ENCODE results near the gene TMED6.
"Not testable (repeated sequence)": the region's sequence is repeated elsewhere in the genome, so short reads cannot be mapped to it uniquely, and the experiment has no call there.

Gene TMED6

GRCh38 chr16:69367980-69368379 lies 16.4 kb upstream of the TMED6 start:
- no peak for DNase-seq (ENCODE audit: extremely low spot score)
- no peak for TF ChIP-seq TARDBP (IDR thresholded peaks at IDR 0.05)
- TF ChIP-seq ARNT (IDR thresholded peaks at IDR 0.05), result no peak
- TF ChIP-seq HDGF (IDR thresholded peaks at IDR 0.05; ENCODE audit: borderline replicate concordance), result no peak
- no peak for TF ChIP-seq ELF4 (IDR thresholded peaks at IDR 0.05)
- TF ChIP-seq BHLHE40 (IDR thresholded peaks at IDR 0.05; ENCODE audit: borderline replicate concordance), result no peak
- TF ChIP-seq FOXA1 (IDR thresholded peaks at IDR 0.05), result no peak
- no peak for TF ChIP-seq FOXM1 (IDR thresholded peaks at IDR 0.05; ENCODE audit: borderline replicate concordance)
- TF ChIP-seq NFRKB (IDR thresholded peaks at IDR 0.05), result no peak
- no peak for TF ChIP-seq SP1 (IDR thresholded peaks at IDR 0.05)
- TF ChIP-seq PKNOX1 (IDR thresholded peaks at IDR 0.05), result no peak
- no peak for TF ChIP-seq ZNF384 (IDR thresholded peaks at IDR 0.05)
- TF ChIP-seq FOXK2 (IDR thresholded peaks at IDR 0.05), result no peak
- POLR2A ChIA-PET, result no interaction called here
- CTCF ChIA-PET, result no interaction called here

GRCh38 chr16:69366431-69366830 lies 14.8 kb upstream of the TMED6 start:
- TF ChIP-seq FOXA1 (IDR thresholded peaks at IDR 0.05), result no peak
- TF ChIP-seq FOXK2 (IDR thresholded peaks at IDR 0.05), result no peak
- TF ChIP-seq NFRKB (IDR thresholded peaks at IDR 0.05), result no peak
- no peak for TF ChIP-seq SP1 (IDR thresholded peaks at IDR 0.05)
- no peak for TF ChIP-seq BHLHE40 (IDR thresholded peaks at IDR 0.05; ENCODE audit: borderline replicate concordance)
- TF ChIP-seq L3MBTL2 (conservative IDR thresholded peaks at IDR 0.05), result no peak
- TF ChIP-seq CTBP1 (IDR thresholded peaks at IDR 0.05; ENCODE audit: borderline replicate concordance), result no peak
- no peak for TF ChIP-seq PKNOX1 (IDR thresholded peaks at IDR 0.05)
- no peak for TF ChIP-seq FOXM1 (IDR thresholded peaks at IDR 0.05; ENCODE audit: borderline replicate concordance)
- ChIA-PET POLR2A (no interaction called here), CTCF (interaction anchor here (0.7 kb wide), 1 partner anchor 9 kb away, joined by 3 read pairs; no protein-coding TSS in a partner anchor)
- DNase-seq (ENCODE audit: extremely low spot score), result no peak

GRCh38 chr16:69365901-69366300 lies 14.3 kb upstream of the TMED6 start:
- TF ChIP-seq HDGF (IDR thresholded peaks at IDR 0.05; ENCODE audit: borderline replicate concordance), result no peak
- TF ChIP-seq SUZ12 (IDR thresholded peaks at IDR 0.05), result no peak
- no peak for TF ChIP-seq PKNOX1 (IDR thresholded peaks at IDR 0.05)
- TF ChIP-seq L3MBTL2 (conservative IDR thresholded peaks at IDR 0.05), result no peak
- no peak for TF ChIP-seq SP1 (IDR thresholded peaks at IDR 0.05)
- TF ChIP-seq ARNT (IDR thresholded peaks at IDR 0.05), result no peak
- TF ChIP-seq FOXK2 (IDR thresholded peaks at IDR 0.05), result no peak
- no peak for TF ChIP-seq LEF1 (IDR thresholded peaks at IDR 0.05; ENCODE audit: borderline replicate concordance)
- POLR2A ChIA-PET, result no interaction called here
- CTCF ChIA-PET, result no interaction called here

GRCh38 chr16:69364088-69364487 lies 12.5 kb upstream of the TMED6 start:
- CTCF ChIA-PET, result no interaction called here
- POLR2A ChIA-PET, result no interaction called here
- no peak for DNase-seq (ENCODE audit: extremely low spot score)
- TF ChIP-seq TARDBP (IDR thresholded peaks at IDR 0.05) (no peak), SP1 (IDR thresholded peaks at IDR 0.05) (no peak), FOXK2 (IDR thresholded peaks at IDR 0.05) (no peak), ARNT (IDR thresholded peaks at IDR 0.05) (no peak)

More at GRCh38 chr16:69365901-69366300, 14.3 kb upstream of the TMED6 start:
- DNase-seq (ENCODE audit: extremely low spot score), result no peak

- POLR2A ChIA-PET, result no interaction called here
- CTCF ChIA-PET, result no interaction called here
- DNase-seq (ENCODE audit: extremely low spot score), result no peak
- TF ChIP-seq PKNOX1 (IDR thresholded peaks at IDR 0.05), result no peak
- no peak for TF ChIP-seq ELF4 (IDR thresholded peaks at IDR 0.05)
- no peak for TF ChIP-seq SUZ12 (IDR thresholded peaks at IDR 0.05)
Observed at GRCh38 chr16:69363281-69363717, 11.7 kb upstream of the TMED6 start.

- POLR2A ChIA-PET; CTCF ChIA-PET; DNase-seq (ENCODE audit: extremely low spot score): not testable (repeated sequence)
Observed at GRCh38 chr16:69360070-69360469, 8.5 kb upstream of the TMED6 start.

- CTCF ChIA-PET, result no interaction called here
- POLR2A ChIA-PET, result interaction anchor here (1.4 kb wide), 1 partner anchor 10 kb away, joined by 4 read pairs; no protein-coding TSS in a partner anchor
- no peak for DNase-seq (ENCODE audit: extremely low spot score)
- TF ChIP-seq FOXK2 (IDR thresholded peaks at IDR 0.05) (no peak), TARDBP (IDR thresholded peaks at IDR 0.05) (no peak), LEF1 (IDR thresholded peaks at IDR 0.05; ENCODE audit: borderline replicate concordance) (no peak), NFRKB (IDR thresholded peaks at IDR 0.05) (no peak), FOXM1 (IDR thresholded peaks at IDR 0.05; ENCODE audit: borderline replicate concordance) (no peak), SP1 (IDR thresholded peaks at IDR 0.05) (no peak), ZNF384 (IDR thresholded peaks at IDR 0.05) (no peak), PKNOX1 (IDR thresholded peaks at IDR 0.05) (no peak), CTBP1 (IDR thresholded peaks at IDR 0.05; ENCODE audit: borderline replicate concordance) (no peak), ELF4 (IDR thresholded peaks at IDR 0.05) (no peak), BHLHE40 (IDR thresholded peaks at IDR 0.05; ENCODE audit: borderline replicate concordance) (no peak)
Observed at GRCh38 chr16:69350536-69351133, 951 bp downstream of the TMED6 start.

All from HEK293T (cell line).